Right atrium auricular region (tissue), 2 donors: ENCODE measurements around the gene MBTPS1. TPM values are rescaled to one million over a fixed set of nuclear protein-coding genes. Genes with fewer than 3 reads are reported as not detected.

ENCODE experiments used
- DNase-seq: peaks from one replicate; pipeline ENCODE4 v3.0.0-alpha.2; 2019; ENCODE audit warnings: low spot score
- H3K27ac ChIP-seq, 2 donors: fragments of 200-600 bp; sonication (generic); 1 replicate in 1 of 2; 2 replicates in 1 of 2; pipeline ENCODE4 v1.5.1; 2016 to 2019
- H3K27me3 ChIP-seq, 2 donors: fragments of 200-600 bp; sonication (generic); one replicate each; pipeline versions ENCODE4 v1.5.1 to v1.6.0; 2017 to 2019
- H3K36me3 ChIP-seq: fragments of 200-600 bp; sonication (generic); one replicate; pipeline ENCODE4 v1.5.1; 2016
- H3K4me1 ChIP-seq, 2 donors: fragments of 200-600 bp; sonication (generic); one replicate each; pipeline versions ENCODE4 v1.5.1 to v1.6.0; 2017 to 2019
- H3K4me3 ChIP-seq, 2 donors: fragments of 200-600 bp; sonication (generic); 1 replicate in 1 of 2; 2 replicates in 1 of 2; pipeline ENCODE4 v1.5.1; 2017 to 2019; ENCODE audit warnings: mild to moderate bottlenecking in 1 of 2, moderate library complexity in 1 of 2
- H3K9me3 ChIP-seq, 2 donors: fragments of 200-600 bp; sonication (generic); one replicate each; pipeline ENCODE4 v1.5.1; 2019
- total RNA-seq, 2 donors: library from RNA; depleted of rRNA; stranded (reverse); fragments of >200 nt; gene quantifications; one replicate each; pipeline ENCODE4 v1.1.0, GENCODE V29; 2016
- TF ChIP-seq, protein P1 (sequence below), 2 donors: fragments of 200-600 bp; sonication (generic); IDR thresholded peaks; one replicate each; pipeline ENCODE4 v1.5.1; 2019; ENCODE audit warnings: antibody characterized with exemption in 2 of 2

Gene MBTPS1
- total RNA-seq, 2 donors from 2014 or later = 75.3 to 77.5 TPM

DNA sequence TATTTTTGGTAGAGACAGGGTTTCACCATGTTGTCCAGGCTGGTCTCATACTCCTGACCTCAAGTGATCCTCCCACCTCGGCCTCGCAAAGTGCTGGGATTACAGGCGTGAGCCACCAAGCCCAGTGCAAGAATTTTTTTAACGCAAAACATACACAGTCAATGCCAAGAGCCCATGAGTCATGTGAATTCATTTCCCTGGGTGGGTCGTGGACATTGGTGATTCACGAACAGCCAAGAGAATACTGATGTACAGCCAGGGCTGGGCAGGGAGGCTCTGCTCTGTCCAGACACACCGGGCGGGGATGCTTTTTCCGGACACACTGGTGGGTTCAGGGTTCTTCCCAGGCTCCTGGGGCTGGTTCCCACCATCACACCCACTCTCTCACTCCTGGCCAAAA is 91.9 kb downstream of the MBTPS1 start:
- Histone ChIP-seq H3K36me3 (no peaks in the 10 kb centered on the region), H3K9me3 (peaks cover 0 to 11% of the 10 kb centered on the region in 2 donors), H3K27ac (no peak overlapping the region), H3K27me3 (no peaks in the 10 kb centered on the region), H3K4me3 (no peak overlapping the region), H3K4me1 (no peaks in the 10 kb centered on the region)
- TF ChIP-seq, protein P1, sequence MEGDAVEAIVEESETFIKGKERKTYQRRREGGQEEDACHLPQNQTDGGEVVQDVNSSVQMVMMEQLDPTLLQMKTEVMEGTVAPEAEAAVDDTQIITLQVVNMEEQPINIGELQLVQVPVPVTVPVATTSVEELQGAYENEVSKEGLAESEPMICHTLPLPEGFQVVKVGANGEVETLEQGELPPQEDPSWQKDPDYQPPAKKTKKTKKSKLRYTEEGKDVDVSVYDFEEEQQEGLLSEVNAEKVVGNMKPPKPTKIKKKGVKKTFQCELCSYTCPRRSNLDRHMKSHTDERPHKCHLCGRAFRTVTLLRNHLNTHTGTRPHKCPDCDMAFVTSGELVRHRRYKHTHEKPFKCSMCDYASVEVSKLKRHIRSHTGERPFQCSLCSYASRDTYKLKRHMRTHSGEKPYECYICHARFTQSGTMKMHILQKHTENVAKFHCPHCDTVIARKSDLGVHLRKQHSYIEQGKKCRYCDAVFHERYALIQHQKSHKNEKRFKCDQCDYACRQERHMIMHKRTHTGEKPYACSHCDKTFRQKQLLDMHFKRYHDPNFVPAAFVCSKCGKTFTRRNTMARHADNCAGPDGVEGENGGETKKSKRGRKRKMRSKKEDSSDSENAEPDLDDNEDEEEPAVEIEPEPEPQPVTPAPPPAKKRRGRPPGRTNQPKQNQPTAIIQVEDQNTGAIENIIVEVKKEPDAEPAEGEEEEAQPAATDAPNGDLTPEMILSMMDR (IDR thresholded peaks at IDR 0.05) = no peak
- DNase-seq = no peak

DNA sequence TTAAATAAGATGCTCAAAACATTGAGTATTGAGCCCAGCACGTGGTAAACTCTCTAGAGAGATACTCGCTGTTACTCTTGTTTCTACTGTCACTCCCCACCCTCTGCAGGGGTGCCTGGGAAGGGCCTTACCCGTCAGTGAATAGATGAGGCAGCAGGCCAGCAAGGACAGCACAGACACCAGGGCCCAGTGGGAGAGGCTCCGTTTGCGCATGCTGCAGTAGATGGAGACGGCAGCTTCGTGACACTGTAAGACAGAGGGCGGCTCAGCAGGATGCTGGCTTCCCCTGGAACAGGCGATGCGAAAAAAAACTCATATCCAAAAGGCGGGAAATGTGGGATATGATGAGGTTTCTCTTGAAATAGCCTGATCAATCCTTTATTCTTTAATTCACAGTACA is 94.1 kb downstream of the MBTPS1 start:
- Histone ChIP-seq H3K4me3 (no peak overlapping the region), H3K27ac (no peak overlapping the region), H3K9me3 (peaks cover 0 to 11% of the 10 kb centered on the region in 2 donors), H3K27me3 (no peaks in the 10 kb centered on the region), H3K4me1 (no peaks in the 10 kb centered on the region), H3K36me3 (no peaks in the 10 kb centered on the region)
- TF ChIP-seq, protein P1 (IDR thresholded peaks at IDR 0.05) = no peak
- DNase-seq = no peak

DNA sequence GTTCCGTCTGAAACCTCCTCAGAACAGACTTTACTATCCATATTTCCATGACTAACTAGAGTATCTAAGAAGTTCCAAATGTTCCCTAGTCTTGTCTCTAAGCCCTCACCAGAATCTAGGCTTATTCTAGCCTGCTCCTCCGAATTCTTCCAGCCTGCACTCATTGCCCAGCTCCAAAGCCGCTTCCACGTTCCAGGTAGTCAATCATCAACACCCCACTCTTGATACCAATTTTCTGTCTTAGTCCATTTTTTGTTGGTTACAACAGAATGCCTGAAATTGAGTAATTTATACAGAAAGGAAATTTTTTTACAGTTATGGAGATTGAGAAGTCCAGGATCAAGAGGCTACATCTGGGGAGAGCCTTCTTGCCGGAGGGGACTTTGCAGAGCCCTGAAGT is 95.3 kb downstream of the MBTPS1 start:
- Histone ChIP-seq H3K4me1 (no peaks in the 10 kb centered on the region), H3K27ac (no peak overlapping the region), H3K36me3 (no peaks in the 10 kb centered on the region), H3K4me3 (no peak overlapping the region), H3K9me3 (peaks cover 0 to 11% of the 10 kb centered on the region in 2 donors), H3K27me3 (no peaks in the 10 kb centered on the region)
- DNase-seq = no peak
- TF ChIP-seq, protein P1 (IDR thresholded peaks at IDR 0.05) = no peak

DNA sequence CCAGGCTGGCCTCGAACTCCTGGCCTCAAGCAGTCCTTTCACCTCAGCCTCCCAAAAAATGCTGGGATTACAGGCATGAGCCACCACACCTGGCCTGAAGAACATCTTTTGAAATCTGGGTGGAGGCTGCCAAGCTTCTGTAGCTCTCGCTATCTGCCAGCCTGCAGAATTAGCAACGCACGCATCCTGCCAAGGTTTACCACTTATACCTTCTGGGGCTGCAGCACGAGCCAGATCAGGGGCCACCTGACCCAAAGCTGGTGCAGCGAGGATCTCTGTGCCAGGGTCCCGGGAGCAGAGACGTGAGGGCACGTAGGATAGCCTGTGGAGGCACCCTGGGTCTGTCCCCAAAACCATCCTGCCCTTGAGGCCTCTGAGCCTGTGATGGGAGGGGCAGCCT is 96.4 kb downstream of the MBTPS1 start:
- DNase-seq = no peak
- H3K9me3 ChIP-seq = peaks cover 0 to 11% of the 10 kb centered on the region in 2 donors
- no peaks in the 10 kb centered on the region for H3K27me3 ChIP-seq
- H3K4me3 ChIP-seq = no peak overlapping the region
- H3K36me3 ChIP-seq = no peaks in the 10 kb centered on the region
- no peaks in the 10 kb centered on the region for H3K4me1 ChIP-seq
- no peak overlapping the region for H3K27ac ChIP-seq
- TF ChIP-seq, protein P1 (IDR thresholded peaks at IDR 0.05) = no peak

DNA sequence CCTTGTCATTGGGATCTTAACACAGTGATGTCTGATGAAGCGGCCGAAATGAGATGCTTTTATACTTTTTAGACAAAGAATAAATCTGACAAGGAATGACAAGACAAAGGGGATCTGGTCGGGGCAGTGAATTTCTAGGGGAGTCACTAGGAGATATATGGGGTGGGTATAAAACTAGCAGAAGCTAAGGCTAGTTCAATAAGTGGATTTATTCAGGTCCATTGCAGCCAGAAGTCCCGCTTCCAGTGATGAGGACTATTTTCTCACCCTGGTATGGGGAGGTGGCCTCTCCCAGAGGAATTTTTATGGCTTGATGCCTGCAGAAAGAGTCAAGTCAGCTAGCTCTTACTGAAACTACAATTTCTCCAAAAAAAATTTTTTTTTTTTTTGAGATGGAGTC is 98.0 kb downstream of the MBTPS1 start:
- no peaks in the 10 kb centered on the region for H3K27me3 ChIP-seq
- TF ChIP-seq, protein P1 (IDR thresholded peaks at IDR 0.05) = no peak
- no peaks in the 10 kb centered on the region for H3K36me3 ChIP-seq
- H3K4me1 ChIP-seq = peaks cover 0 to 4% of the 10 kb centered on the region in 2 donors
- H3K4me3 ChIP-seq = no peak overlapping the region
- peaks cover 0 to 11% of the 10 kb centered on the region in 2 donors for H3K9me3 ChIP-seq
- H3K27ac ChIP-seq = no peak overlapping the region
- no peak for DNase-seq

DNA sequence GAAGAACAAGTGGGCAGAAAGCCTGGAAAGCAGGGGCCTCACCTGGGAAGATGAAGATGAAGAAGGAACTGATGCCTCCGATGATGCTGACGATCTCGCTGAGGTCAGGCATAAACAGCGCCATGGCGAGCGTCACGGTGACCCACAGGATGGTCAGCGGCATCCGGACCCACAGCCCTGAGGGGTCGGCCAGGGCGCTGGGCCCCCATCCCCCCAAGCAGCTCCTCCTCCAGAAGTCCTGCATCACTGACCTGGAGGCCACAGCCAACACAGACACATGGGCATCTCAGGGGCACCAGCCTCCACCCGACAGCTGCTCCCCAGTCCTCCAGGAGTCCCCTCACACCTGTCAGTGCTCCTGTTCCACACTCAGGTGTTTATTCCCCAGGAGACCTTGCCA is 100.3 kb downstream of the MBTPS1 start:
- H3K4me1 ChIP-seq = peaks cover 0 to 4% of the 10 kb centered on the region in 2 donors
- H3K27ac ChIP-seq = no peak overlapping the region
- no peak overlapping the region for H3K4me3 ChIP-seq
- TF ChIP-seq, protein P1 (IDR thresholded peaks at IDR 0.05) = no peak
- no peak for DNase-seq
- H3K9me3 ChIP-seq = peaks cover 0 to 7% of the 10 kb centered on the region in 2 donors
- no peaks in the 10 kb centered on the region for H3K36me3 ChIP-seq
- H3K27me3 ChIP-seq = no peaks in the 10 kb centered on the region
